HepG2 (cell line): ENCODE results near the gene GJA3. TPM values are rescaled to one million over a fixed set of nuclear protein-coding genes. Genes with fewer than 3 reads are reported as not detected.

Source experiments
- ATAC-seq: fragments of 200-7000 bp; cut with Tn5 transposase; 3 replicates; pipeline ENCODE4 v1.9.1; 2020; ENCODE audit warnings: mild to moderate bottlenecking, moderate library complexity
- BruUV-seq: library from RNA; stranded (reverse); fragments of 400-500 nt; replicated peaks from 2 replicates; lab custom pipeline; 2021; lab: Mats Ljungman, UMichigan
- CTCF ChIA-PET: fragments of 300-600 bp; formaldehyde crosslinking; extraction: SDS; loops from one replicate; lab custom pipeline; 2021; ENCODE audit warnings: low total read pairs, inconsistent platforms, low intra/inter-chr PET ratio; lab: Yijun Ruan, JAX
- POLR2A ChIA-PET: fragments of 350-600 bp; sonication (Branson Sonifier 250); formaldehyde crosslinking; loops from one replicate; lab custom pipeline; 2020; ENCODE audit warnings: antibody characterized with exemption, inconsistent platforms; lab: Yijun Ruan, JAX
- DNase-seq: peaks from one replicate; pipeline ENCODE4 v3.0.0-alpha.2; 2015; ENCODE audit warnings: low spot score
- FAIRE-seq: peaks from 3 replicates; lab custom pipeline; 2011; peaks lifted over from hg19 to GRCh38; lab: Jason Lieb, UNC
- H2AFZ ChIP-seq: one replicate; pipeline ENCODE4 v1.6.1; 2011; ENCODE audit warnings: low read length, inconsistent platforms
- H3K27ac ChIP-seq: fragments of 300-600 bp; 3 replicates; pipeline ENCODE4 v1.8.0; 2011; ENCODE audit warnings: mixed run types, mild to moderate bottlenecking, mixed read lengths, low read length, inconsistent platforms; ENCODE audit not compliant: insufficient read depth; ENCODE audit errors: extremely low read length
- H3K27me3 ChIP-seq, 2 experiments: fragments of 200-600 bp in 1 of 2; 2 replicates in 1 of 2; 3 replicates in 1 of 2; pipeline versions ENCODE4 v1.6.0 to v1.8.0; 2011; ENCODE audit warnings: low read length in 2 of 2, mild to moderate bottlenecking in 2 of 2, moderate library complexity in 2 of 2, inconsistent platforms in 1 of 2; ENCODE audit not compliant: insufficient read depth in 2 of 2, control insufficient read depth in 1 of 2
- H3K36me3 ChIP-seq, 2 experiments: fragments of 200-600 bp in 1 of 2; replicated peaks in 1 of 2; 2 replicates in 1 of 2; 3 replicates in 1 of 2; pipeline versions ENCODE4 v1.5.1 to v1.8.0; 2011; ENCODE audit warnings: low read length in 2 of 2, inconsistent platforms in 1 of 2; ENCODE audit not compliant: insufficient read depth in 2 of 2, control insufficient read depth in 1 of 2
- H3K4me1 ChIP-seq: 2 replicates; pipeline ENCODE4 v1.5.1; 2012; ENCODE audit warnings: low read length, inconsistent platforms; ENCODE audit not compliant: insufficient read depth
- H3K4me2 ChIP-seq: 2 replicates; pipeline ENCODE4 v1.6.0; 2011; ENCODE audit warnings: low read depth, low read length, inconsistent platforms
- H3K4me3 ChIP-seq, 3 experiments: fragments of 200-600 bp in 1 of 3; sonication (generic), shearing (Covaris generic) in 1 of 3; replicated peaks in 1 of 3; 2 replicates each; pipeline ENCODE4 v1.5.1; 2011 to 2016; ENCODE audit warnings: low read length in 3 of 3, inconsistent platforms in 2 of 3, low read depth in 2 of 3, mild to moderate bottlenecking in 2 of 3, control low read depth in 1 of 3, mixed read lengths in 1 of 3; ENCODE audit not compliant: insufficient read depth in 1 of 3
- H3K79me2 ChIP-seq: one replicate; pipeline ENCODE4 v1.6.1; 2011; ENCODE audit warnings: low read length, inconsistent platforms; ENCODE audit not compliant: insufficient read depth
- H3K9ac ChIP-seq: 2 replicates; pipeline ENCODE4 v1.6.0; 2011; ENCODE audit warnings: mild to moderate bottlenecking, low read depth, low read length, inconsistent platforms; ENCODE audit not compliant: insufficient read depth
- H3K9me3 ChIP-seq: 2 replicates; pipeline ENCODE4 v1.5.1; 2012; ENCODE audit warnings: mild to moderate bottlenecking, low read length
- H4K20me1 ChIP-seq: 2 replicates; pipeline ENCODE4 v1.6.0; 2011; ENCODE audit warnings: inconsistent platforms, mild to moderate bottlenecking, low read length, moderate library complexity; ENCODE audit not compliant: insufficient read depth
- AHR ChIP-seq: IDR thresholded peaks from 2 replicates; pipeline ENCODE4 v1.6.1; 2018; ENCODE audit warnings: missing genetic modification reagents, missing compliant biosample characterization
- MAFK ChIP-seq, 2 experiments: IDR thresholded peaks in 1 of 2; conservative IDR thresholded peaks in 1 of 2; 2 replicates each; pipeline ENCODE4 v1.6.1; 2011; ENCODE audit warnings: improper control_type of control experiment in 2 of 2, low read length in 2 of 2
- PAX8 ChIP-seq: sonication (generic); formaldehyde crosslinking; IDR thresholded peaks from 2 replicates; pipeline ENCODE4 v1.8.0; 2022; ENCODE audit warnings: mild to moderate bottlenecking, missing genetic modification reagents, borderline replicate concordance
- TBX3 ChIP-seq: fragments of 450-650 bp; IDR thresholded peaks from 2 replicates; pipeline ENCODE4 v1.6.1; 2017; ENCODE audit warnings: antibody characterized with exemption, mild to moderate bottlenecking, inconsistent platforms, borderline replicate concordance
- TFE3 ChIP-seq: IDR thresholded peaks from 2 replicates; pipeline ENCODE4 v1.6.1; 2016
- TMF1 ChIP-seq: sonication (generic); formaldehyde crosslinking; IDR thresholded peaks from 2 replicates; pipeline ENCODE4 v1.8.1; 2022; ENCODE audit warnings: low read depth, missing genetic modification reagents
- ZBTB42 ChIP-seq: sonication (generic); formaldehyde crosslinking; IDR thresholded peaks from 2 replicates; pipeline ENCODE4 v1.5.0; 2020; ENCODE audit warnings: mild to moderate bottlenecking, missing genetic modification reagents
- ZGPAT ChIP-seq: IDR thresholded peaks from 2 replicates; pipeline ENCODE4 v1.6.1; 2016; ENCODE audit warnings: mild to moderate bottlenecking
- ZNF180 ChIP-seq: sonication (generic); formaldehyde crosslinking; IDR thresholded peaks from 2 replicates; pipeline ENCODE4 v1.4.0; 2020; ENCODE audit warnings: low read depth, missing genetic modification reagents, borderline replicate concordance
- ZNF441 ChIP-seq: sonication (generic); formaldehyde crosslinking; IDR thresholded peaks from 2 replicates; pipeline ENCODE4 v1.7.0; 2021; ENCODE audit warnings: missing genetic modification reagents, borderline replicate concordance
- ZNF775 ChIP-seq: sonication (generic); formaldehyde crosslinking; IDR thresholded peaks from 2 replicates; pipeline ENCODE4 v1.4.0; 2020; ENCODE audit warnings: missing genetic modification reagents, mild to moderate bottlenecking, moderate library complexity, borderline replicate concordance
- ZNF782 ChIP-seq: sonication (generic); formaldehyde crosslinking; IDR thresholded peaks from 2 replicates; pipeline ENCODE4 v1.4.0; 2020; ENCODE audit warnings: missing genetic modification reagents, mild to moderate bottlenecking, borderline replicate concordance
- WGBS: methylation state at CpG from one replicate; pipeline ENCODE4 v1.1.6; 2017; ENCODE audit warnings: low lambda C conversion rate; 5-methylcytosine and 5-hydroxymethylcytosine counted together
- in situ Hi-C: cut with HindIII; loops from 2 replicates; pipeline ENCODE4 v1.10.0; 2017; ENCODE audit warnings: low pct_unique_long_range_greater_than_20kb; ENCODE audit not compliant: extremely low pct_ligation_motif_present
- intact Hi-C: fragments of 100-400 bp; cut with micrococcal nuclease; formaldehyde crosslinking; loops from one replicate; pipeline ENCODE4 v1.10.0; 2022; ENCODE audit not compliant: unreplicated experiment
- polyA plus RNA-seq, 8 experiments: library from polyadenylated mRNA; depleted of rRNA in 3 of 8; stranded (reverse) in 7 of 8; unstranded in 1 of 8; fragments of >200 nt; fragmentation: Illumina TruSeq in 4 of 8; extraction: Trizol in 4 of 8; gene quantifications; 2 replicates each; pipeline versions ENCODE4 v1.2.1 to v1.2.3, GENCODE V29; 2011 to 2016; ENCODE audit warnings: low read depth in 4 of 8, missing spikeins in 1 of 8, mixed read lengths in 1 of 8; ENCODE audit not compliant: insufficient read depth in 1 of 8
- total RNA-seq, 5 experiments: library from RNA; depleted of rRNA; stranded (reverse); fragments of >200 nt; fragmentation: Illumina TruSeq; extraction: Trizol; gene quantifications; 2 replicates each; pipeline ENCODE4 v1.2.3, GENCODE V29; 2016; ENCODE audit warnings: low read depth in 1 of 5

GJA3 gene
- total and polyA plus RNA-seq, 2 of the 13 experiments (the other 11 are each of a cell fraction or from before 2014, with no cell fraction given), result 0.04 TPM

GRCh38 chr13:20175907-20176652, 15.2 kb upstream of the GJA3 start:
- DNase-seq (no peak), ATAC-seq (no peak), FAIRE-seq (no peak)
- H3K4me3 ChIP-seq, result no peak overlapping the region
- no peaks in the 10 kb centered on the region for H3K79me2 ChIP-seq
- no peaks in the 10 kb centered on the region for H4K20me1 ChIP-seq
- H3K36me3 ChIP-seq, result no peaks in the 10 kb centered on the region
- no peak overlapping the region for H2AFZ ChIP-seq
- H3K9ac ChIP-seq, result no peak overlapping the region
- BruUV-seq, result no TSS peak
- peak; percentile 17 to 58; a peak in 2 of 4 replicates for TF ChIP-seq MAFK (conservative IDR thresholded peaks at IDR 0.05 in 1 of 2, IDR thresholded peaks at IDR 0.05 in 1 of 2; ENCODE audit: low read length in 2 of 2)
- TF ChIP-seq TFE3 (CRISPR knock-in tag), result no peak
- intact Hi-C loops (no loop called here), in situ Hi-C loops (no loop called here)
- 33% methylated on average over 11 of the region's 14 CpGs for WGBS
- ChIA-PET CTCF (no interaction called here), POLR2A (no interaction called here)
- H3K9me3 ChIP-seq, result no peaks in the 10 kb centered on the region
- peaks cover 0 to 35% of the 10 kb centered on the region in 2 experiments; a peak in 4 of 5 replicates for H3K27me3 ChIP-seq
- no peak overlapping the region for H3K4me2 ChIP-seq
- peaks cover 17% of the 10 kb centered on the region for H3K4me1 ChIP-seq
- H3K27ac ChIP-seq, result no peak overlapping the region

DNA sequence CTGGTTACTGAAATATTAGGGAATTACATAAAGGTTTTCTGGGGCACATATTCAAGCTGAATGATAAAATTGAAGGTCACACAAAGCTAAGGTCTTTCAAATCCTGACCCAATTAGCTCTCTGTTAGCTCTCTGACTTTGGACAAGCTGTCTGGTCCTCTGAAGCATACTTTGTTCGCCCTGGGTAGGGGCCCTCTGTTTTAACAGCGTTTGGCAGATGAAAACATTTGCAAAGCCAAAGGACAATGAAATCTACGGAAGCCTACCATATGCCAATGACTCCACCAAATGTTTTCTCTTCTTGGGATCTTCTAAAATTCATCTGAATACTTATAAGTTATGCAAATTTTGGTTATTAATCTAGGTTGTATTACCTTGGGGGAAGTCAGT, 14.5 kb upstream of the GJA3 start:
- in situ Hi-C loops, result no loop called here
- ChIA-PET CTCF (no interaction called here), POLR2A (no interaction called here)
- DNase-seq, result no peak
- Histone ChIP-seq H3K4me2 (peak overlapping the region; percentile 76; the same call in 1 of the 2 replicates), H3K9me3 (no peaks in the 10 kb centered on the region), H3K27me3 (peaks cover 0 to 35% of the 10 kb centered on the region in 2 experiments; a peak in 4 of 5 replicates), H3K27ac (no peak overlapping the region), H3K9ac (no peak overlapping the region), H3K4me3 (peak overlapping the region in 2 of 3 experiments; percentile 3 to 38; a peak in 1 of 6 replicates), H3K79me2 (no peaks in the 10 kb centered on the region), H4K20me1 (no peaks in the 10 kb centered on the region), H3K36me3 (no peaks in the 10 kb centered on the region), H3K4me1 (peaks cover 17% of the 10 kb centered on the region), H2AFZ (no peak overlapping the region)
- no TSS peak for BruUV-seq
- no peak for FAIRE-seq
- intact Hi-C loops, result no loop called here
- 28% methylated on average over 3 of the region's 3 CpGs for WGBS
- peak; percentile 59; the same call in 2 of the 3 replicates for ATAC-seq
- no peak for TF ChIP-seq ZNF782
- no peak for TF ChIP-seq ZNF775
- TF ChIP-seq ZNF441, result no peak
- no peak for TF ChIP-seq ZGPAT (CRISPR knock-in tag)
- TF ChIP-seq TBX3, result no peak
- TF ChIP-seq ZNF180 (CRISPR knock-in tag), result no peak
- TF ChIP-seq AHR (CRISPR knock-in tag), result no peak
- no peak for TF ChIP-seq ZBTB42
- no peak for TF ChIP-seq TMF1 (CRISPR knock-in tag)
- TF ChIP-seq PAX8, result no peak
